Right lobe of liver (tissue), 6 donors: Measurements from ENCODE around the gene TXNDC16. TPM values are rescaled to one million over a fixed set of nuclear protein-coding genes. Genes with fewer than 3 reads are reported as not detected.

Experiments
- ATAC-seq, 4 donors: fragments of 200-7000 bp; cut with Tn5 transposase; one replicate each; pipeline ENCODE4 v1.9.1; 2020; ENCODE audit warnings: mild to moderate bottlenecking in 4 of 4, moderate library complexity in 4 of 4
- DNase-seq, 3 donors: peaks; one replicate each; pipeline ENCODE4 v3.0.0-alpha.2; 2020
- H3K27ac ChIP-seq, 3 donors: fragments of 200-600 bp; one replicate each; pipeline ENCODE4 v1.8.0; 2022
- H3K27me3 ChIP-seq, 2 donors: fragments of 200-600 bp; one replicate each; pipeline ENCODE4 v1.8.0; 2022
- H3K36me3 ChIP-seq, 4 donors: fragments of 200-600 bp; sonication (generic) in 1 of 4; one replicate each; pipeline versions ENCODE4 v1.5.1 to v1.8.0; 2017 to 2022; ENCODE audit warnings: control low read depth in 1 of 4
- H3K4me1 ChIP-seq, 4 donors: fragments of 200-600 bp; sonication (generic) in 1 of 4; one replicate each; pipeline versions ENCODE4 v1.5.1 to v1.8.0; 2017 to 2022; ENCODE audit warnings: control low read depth in 1 of 4
- H3K4me3 ChIP-seq, 3 donors: fragments of 200-600 bp; one replicate each; pipeline ENCODE4 v1.8.0; 2022
- H3K9me3 ChIP-seq, 4 donors: fragments of 200-600 bp; sonication (generic) in 1 of 4; one replicate each; pipeline versions ENCODE4 v1.5.1 to v1.8.0; 2017 to 2022; ENCODE audit warnings: control low read depth in 1 of 4
- POLR2A ChIP-seq: fragments of 450-650 bp; IDR thresholded peaks from one replicate; pipeline ENCODE4 v1.6.1; 2017; ENCODE audit warnings: antibody characterized with exemption, mild to moderate bottlenecking
- WGBS: methylation state at CpG from one replicate; pipeline ENCODE4 v1.1.6; 2018; ENCODE audit warnings: low coverage, low lambda C conversion rate; ENCODE audit not compliant: insufficient coverage; ENCODE audit errors: missing lambda C conversion rate; 5-methylcytosine and 5-hydroxymethylcytosine counted together
- intact Hi-C, 2 donors: fragments of 100-400 bp; cut with DNase I; formaldehyde crosslinking; loops; one replicate each; pipeline versions ENCODE4 v1.11.2 to v1.14.1; 2022
- total RNA-seq, 6 experiments: library from RNA; depleted of rRNA in 2 of 6; stranded (reverse); fragments of >200 nt in 2 of 6; fragmentation: NEBNext Ultra II Directional in 3 of 6; extraction: Animal tissue kit (Norgen Biotek cat#: 25700) in 3 of 6; gene quantifications; one replicate each; pipeline versions ENCODE4 v1.1.0 to v1.2.4, GENCODE V29; 2016 to 2023
- TF ChIP-seq, protein P1 (sequence below), 4 donors: fragments of 200-600 bp in 3 of 4; fragments of 450-650 bp in 1 of 4; IDR thresholded peaks; one replicate each; pipeline versions ENCODE4 v1.5.1 to v1.8.0; 2016 to 2022; ENCODE audit warnings: antibody characterized with exemption in 4 of 4, mild to moderate bottlenecking in 2 of 4
- donor health status: DM: no; HTN: yes; CAD: no.
- donor health status: DM: no; HTN: no; CAD: no.
- donor health status: DM: no; HTN: no; CAD: no.
- donor health status: DM: no; HTN: yes; CAD: no.
- donor health status: DM: no; HTN: yes; CAD: no.

The TXNDC16 gene
- total RNA-seq, 6 experiments from 2014 or later: 2.0 to 5.5 (median 4.1) TPM

DNA sequence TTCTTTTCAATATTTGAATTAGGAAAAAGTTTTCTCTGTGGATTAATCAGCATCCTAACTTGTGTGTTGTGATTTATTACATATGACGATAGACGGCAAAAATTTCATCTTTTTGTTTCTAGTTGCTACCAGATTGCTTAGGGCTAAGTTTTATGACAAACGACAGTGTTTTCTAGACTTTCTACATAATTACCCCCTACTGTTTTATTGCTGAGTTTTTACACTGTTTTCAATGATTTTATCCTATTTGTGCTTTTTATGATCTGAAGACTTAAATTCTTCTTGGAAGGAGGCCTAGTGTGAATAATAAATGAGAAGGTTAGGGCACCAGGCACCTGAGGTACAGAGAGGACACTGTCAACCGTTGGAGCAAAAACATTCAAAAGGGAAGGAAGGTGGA, 88.1 kb downstream of the TXNDC16 start:
- H3K9me3 ChIP-seq: no peaks in the 10 kb centered on the region
- ATAC-seq (no peak), DNase-seq (no peak)
- intact Hi-C loops: no loop called here
- WGBS: 85% methylated on average over 4 of the region's 4 CpGs
- TF ChIP-seq, protein P1, sequence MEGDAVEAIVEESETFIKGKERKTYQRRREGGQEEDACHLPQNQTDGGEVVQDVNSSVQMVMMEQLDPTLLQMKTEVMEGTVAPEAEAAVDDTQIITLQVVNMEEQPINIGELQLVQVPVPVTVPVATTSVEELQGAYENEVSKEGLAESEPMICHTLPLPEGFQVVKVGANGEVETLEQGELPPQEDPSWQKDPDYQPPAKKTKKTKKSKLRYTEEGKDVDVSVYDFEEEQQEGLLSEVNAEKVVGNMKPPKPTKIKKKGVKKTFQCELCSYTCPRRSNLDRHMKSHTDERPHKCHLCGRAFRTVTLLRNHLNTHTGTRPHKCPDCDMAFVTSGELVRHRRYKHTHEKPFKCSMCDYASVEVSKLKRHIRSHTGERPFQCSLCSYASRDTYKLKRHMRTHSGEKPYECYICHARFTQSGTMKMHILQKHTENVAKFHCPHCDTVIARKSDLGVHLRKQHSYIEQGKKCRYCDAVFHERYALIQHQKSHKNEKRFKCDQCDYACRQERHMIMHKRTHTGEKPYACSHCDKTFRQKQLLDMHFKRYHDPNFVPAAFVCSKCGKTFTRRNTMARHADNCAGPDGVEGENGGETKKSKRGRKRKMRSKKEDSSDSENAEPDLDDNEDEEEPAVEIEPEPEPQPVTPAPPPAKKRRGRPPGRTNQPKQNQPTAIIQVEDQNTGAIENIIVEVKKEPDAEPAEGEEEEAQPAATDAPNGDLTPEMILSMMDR (IDR thresholded peaks at IDR 0.05): no peak
- TF ChIP-seq POLR2A: no peak
- H3K4me3 ChIP-seq: no peak overlapping the region
- peaks cover 0 to 6% (median 0%) of the 10 kb centered on the region in 4 donors for H3K4me1 ChIP-seq
- H3K36me3 ChIP-seq: no peaks in the 10 kb centered on the region
- no peaks in the 10 kb centered on the region for H3K27me3 ChIP-seq
- H3K27ac ChIP-seq: no peak overlapping the region

DNA sequence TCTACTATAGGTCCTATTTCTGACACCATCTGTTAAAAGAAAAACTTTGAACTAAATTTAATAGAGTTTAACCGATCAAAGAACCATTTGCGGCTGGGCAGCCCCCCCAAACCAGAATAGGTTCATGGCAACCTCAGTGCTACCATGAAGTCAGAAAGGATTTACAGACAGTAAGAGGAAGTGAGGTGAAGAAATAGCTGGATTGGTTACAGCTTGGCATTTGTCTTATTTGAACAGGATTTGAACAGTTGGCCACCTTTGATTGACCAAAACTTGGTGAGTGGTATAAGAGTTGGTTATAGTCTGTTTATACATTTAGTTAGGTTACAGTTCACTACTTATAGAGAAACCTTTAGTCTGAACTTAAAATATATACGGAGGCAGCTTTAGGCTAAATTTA, 88.9 kb downstream of the TXNDC16 start:
- Histone ChIP-seq H3K4me1 (peaks cover 0 to 6% (median 1%) of the 10 kb centered on the region in 4 donors), H3K36me3 (no peaks in the 10 kb centered on the region), H3K4me3 (no peak overlapping the region), H3K9me3 (no peaks in the 10 kb centered on the region), H3K27ac (peak overlapping the region in 1 of 3 donors; percentile 38), H3K27me3 (no peaks in the 10 kb centered on the region)
- DNase-seq (no peak), ATAC-seq (peak; percentile 63 to 90 (median 82))
- TF ChIP-seq, protein P1 (IDR thresholded peaks at IDR 0.05): no peak
- TF ChIP-seq POLR2A: no peak
- intact Hi-C loops: no loop called here
- WGBS: 97% methylated on average over 3 of the region's 3 CpGs

DNA sequence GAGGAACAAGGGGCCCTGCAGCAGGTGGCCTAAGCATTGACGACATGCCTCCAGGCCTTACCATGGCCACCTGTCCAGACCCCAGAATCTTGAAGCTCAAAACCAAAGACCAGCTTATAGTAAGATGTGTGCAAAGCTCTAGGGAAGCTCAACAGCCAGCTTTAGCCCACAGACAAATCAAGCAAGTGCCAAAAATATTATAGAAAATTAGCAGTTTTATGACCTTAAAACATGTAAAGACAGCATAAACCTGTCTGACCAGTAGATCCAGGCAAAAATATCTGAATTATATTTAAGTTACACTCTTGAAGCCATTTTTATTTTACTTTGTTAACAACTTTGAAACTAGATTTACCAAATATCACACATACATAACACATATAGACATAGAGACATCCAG, 90.6 kb downstream of the TXNDC16 start:
- TF ChIP-seq POLR2A: no peak
- TF ChIP-seq, protein P1 (IDR thresholded peaks at IDR 0.05): no peak
- Histone ChIP-seq H3K9me3 (no peaks in the 10 kb centered on the region), H3K4me3 (no peak overlapping the region), H3K27me3 (no peaks in the 10 kb centered on the region), H3K27ac (no peak overlapping the region), H3K4me1 (peaks cover 0 to 11% (median 3%) of the 10 kb centered on the region in 4 donors), H3K36me3 (no peaks in the 10 kb centered on the region)
- intact Hi-C loops: no loop called here
- WGBS: no CpG with 5 or more reads among the region's 1 CpG
- ATAC-seq (no peak), DNase-seq (no peak)

DNA sequence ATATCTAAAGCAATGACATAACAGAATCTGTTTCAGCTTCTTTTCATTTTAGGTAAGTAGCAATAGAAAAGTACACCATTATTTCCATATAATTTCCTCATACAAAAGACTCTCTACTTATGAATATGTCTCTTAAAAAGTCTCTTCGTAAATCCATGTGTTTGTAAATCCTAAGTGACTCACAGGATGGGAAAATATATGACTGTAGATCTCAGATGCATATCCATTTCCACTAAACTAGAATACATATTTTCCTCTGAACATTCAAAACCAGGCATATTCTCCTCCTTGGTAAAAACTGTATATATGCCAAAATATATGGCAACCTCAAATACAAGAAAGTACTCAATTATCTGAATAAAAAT, 93.6 kb downstream of the TXNDC16 start:
- Histone ChIP-seq H3K27ac (peak overlapping the region in 2 of 3 donors; percentile 9 to 63), H3K27me3 (no peaks in the 10 kb centered on the region), H3K4me1 (peaks cover 0 to 11% (median 3%) of the 10 kb centered on the region in 4 donors), H3K4me3 (no peak overlapping the region), H3K9me3 (no peaks in the 10 kb centered on the region), H3K36me3 (no peaks in the 10 kb centered on the region)
- no peak for TF ChIP-seq POLR2A
- TF ChIP-seq, protein P1 (IDR thresholded peaks at IDR 0.05): no peak
- no peak for ATAC-seq
- intact Hi-C loops: no loop called here
- 100% methylated on average over 1 of the region's 1 CpG for WGBS
- no peak for DNase-seq

DNA sequence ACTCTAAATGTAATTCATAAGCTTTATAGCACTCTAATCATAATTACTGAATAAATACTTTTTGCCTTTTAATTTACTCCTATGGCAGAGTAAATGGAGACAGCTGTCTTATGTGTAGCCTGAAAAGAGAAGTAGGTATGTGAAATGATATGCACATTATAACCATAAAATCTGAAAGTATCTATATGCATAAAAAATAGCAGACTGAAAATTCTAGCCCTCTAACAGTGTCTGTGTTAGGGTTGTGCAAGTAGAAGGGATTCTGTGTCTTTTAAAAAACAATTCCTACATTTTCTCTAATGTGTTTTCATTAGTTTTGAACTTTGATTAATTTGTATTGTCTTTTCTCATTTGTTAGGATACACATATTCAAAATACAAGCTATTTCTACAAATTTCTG, 94.9 kb downstream of the TXNDC16 start:
- intact Hi-C loops: no loop called here
- TF ChIP-seq, protein P1 (IDR thresholded peaks at IDR 0.05): no peak
- no peak for TF ChIP-seq POLR2A
- H3K27ac ChIP-seq: peak overlapping the region in 1 of 3 donors; percentile 63
- no peaks in the 10 kb centered on the region for H3K36me3 ChIP-seq
- H3K27me3 ChIP-seq: no peaks in the 10 kb centered on the region
- H3K4me3 ChIP-seq: no peak overlapping the region
- no peak for DNase-seq
- peaks cover 0 to 11% (median 0%) of the 10 kb centered on the region in 4 donors for H3K4me1 ChIP-seq
- no peaks in the 10 kb centered on the region for H3K9me3 ChIP-seq
- ATAC-seq: no peak
